ENCODE data around the gene METTL8. TPM values are rescaled to one million over a fixed set of nuclear protein-coding genes. Genes with fewer than 3 reads are reported as not detected.
"Not testable (repeated sequence)": the region's sequence is repeated elsewhere in the genome, so short reads cannot be mapped to it uniquely, and the experiment has no call there.

The METTL8 gene
- total RNA-seq, 1 experiment from 2014 or later: 25.7 TPM

DNA sequence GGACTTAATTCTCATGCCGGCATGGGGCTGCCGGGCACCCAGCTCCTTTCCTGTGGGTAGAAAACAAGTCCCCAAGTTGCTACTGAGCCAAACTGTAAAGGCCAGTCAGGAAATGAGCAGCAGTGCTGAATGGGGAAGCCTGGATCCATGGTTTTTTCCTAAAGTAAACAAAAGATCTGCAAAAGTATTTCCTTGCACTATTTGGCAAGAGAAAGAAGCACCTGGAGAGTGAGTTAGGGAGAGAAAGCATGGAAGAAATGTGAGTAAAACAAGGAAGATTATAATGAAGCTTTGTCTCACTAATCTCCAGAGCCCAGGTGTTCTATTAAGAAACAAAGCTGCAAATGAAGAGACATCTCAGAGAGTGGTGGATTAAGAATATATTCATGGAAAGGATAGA lies 117.6 kb downstream of the METTL8 start:
- Histone ChIP-seq H3K9me3 (peaks cover 17% of the 10 kb centered on the region; the same call in 1 of the 2 replicates), H3K27me3 (replicated peaks; ENCODE audit: control insufficient read depth, insufficient read depth, low read length) (no peaks in the 10 kb centered on the region), H3K4me1 (no peaks in the 10 kb centered on the region), H3K36me3 (ENCODE audit: control insufficient read depth, insufficient read depth, low read length) (no peaks in the 10 kb centered on the region), H3K4me3 (ENCODE audit: low read depth, low read length) (no peak overlapping the region)
- no peak overlapping the region for H3K27ac Mint-ChIP-seq (ENCODE audit: unreplicated experiment)
- BruUV-seq (replicated peaks): no TSS peak
- ChIA-PET POLR2A (no interaction called here), CTCF (no interaction called here)
- peaks cover 11% of the 10 kb centered on the region for H3K9me3 Mint-ChIP-seq (ENCODE audit: unreplicated experiment)
- TF ChIP-seq, protein P1, sequence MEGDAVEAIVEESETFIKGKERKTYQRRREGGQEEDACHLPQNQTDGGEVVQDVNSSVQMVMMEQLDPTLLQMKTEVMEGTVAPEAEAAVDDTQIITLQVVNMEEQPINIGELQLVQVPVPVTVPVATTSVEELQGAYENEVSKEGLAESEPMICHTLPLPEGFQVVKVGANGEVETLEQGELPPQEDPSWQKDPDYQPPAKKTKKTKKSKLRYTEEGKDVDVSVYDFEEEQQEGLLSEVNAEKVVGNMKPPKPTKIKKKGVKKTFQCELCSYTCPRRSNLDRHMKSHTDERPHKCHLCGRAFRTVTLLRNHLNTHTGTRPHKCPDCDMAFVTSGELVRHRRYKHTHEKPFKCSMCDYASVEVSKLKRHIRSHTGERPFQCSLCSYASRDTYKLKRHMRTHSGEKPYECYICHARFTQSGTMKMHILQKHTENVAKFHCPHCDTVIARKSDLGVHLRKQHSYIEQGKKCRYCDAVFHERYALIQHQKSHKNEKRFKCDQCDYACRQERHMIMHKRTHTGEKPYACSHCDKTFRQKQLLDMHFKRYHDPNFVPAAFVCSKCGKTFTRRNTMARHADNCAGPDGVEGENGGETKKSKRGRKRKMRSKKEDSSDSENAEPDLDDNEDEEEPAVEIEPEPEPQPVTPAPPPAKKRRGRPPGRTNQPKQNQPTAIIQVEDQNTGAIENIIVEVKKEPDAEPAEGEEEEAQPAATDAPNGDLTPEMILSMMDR (IDR thresholded peaks at IDR 0.05; ENCODE audit: insufficient read depth in 1 of 2, low read depth in 1 of 2, low read length in 1 of 2, severe bottlenecking in 1 of 2, unreplicated experiment in 1 of 2): no peak
- no peak for DNase-seq
- no peaks in the 10 kb centered on the region for H3K27me3 Mint-ChIP-seq (ENCODE audit: insufficient read depth, unreplicated experiment)
- intact Hi-C loops (cut with micrococcal nuclease; ENCODE audit: unreplicated experiment): no loop called here
- no peak overlapping the region for H3K4me3 Mint-ChIP-seq (ENCODE audit: unreplicated experiment)
- H3K36me3 Mint-ChIP-seq (ENCODE audit: insufficient read depth, unreplicated experiment): peaks cover 4% of the 10 kb centered on the region
- H3K4me1 Mint-ChIP-seq (ENCODE audit: low read depth, unreplicated experiment): no peaks in the 10 kb centered on the region

DNA sequence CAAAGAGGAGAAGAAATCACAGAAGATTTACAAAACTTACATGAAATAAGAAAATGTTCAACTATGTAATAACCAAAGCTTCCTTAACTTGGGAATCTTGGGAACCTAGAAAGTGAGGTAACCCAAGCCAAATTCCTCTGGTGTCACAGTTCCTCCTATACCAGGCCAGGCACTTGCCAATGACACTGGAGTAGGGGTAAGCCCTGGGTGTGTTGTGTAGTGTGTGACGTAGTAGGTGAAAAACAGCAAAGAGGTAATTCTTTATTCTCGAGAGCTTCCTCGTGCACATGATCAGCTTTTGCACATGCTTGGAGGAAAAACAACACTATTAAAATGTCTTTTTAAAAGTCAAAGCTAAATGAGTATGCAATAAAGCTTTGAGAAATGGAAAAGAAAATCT lies 118.0 kb downstream of the METTL8 start:
- ChIA-PET POLR2A (no interaction called here), CTCF (no interaction called here)
- peaks cover 17% of the 10 kb centered on the region; the same call in 1 of the 2 replicates for H3K9me3 ChIP-seq
- no peak overlapping the region for H3K27ac Mint-ChIP-seq (ENCODE audit: unreplicated experiment)
- DNase-seq: no peak
- H3K4me1 ChIP-seq: no peaks in the 10 kb centered on the region
- no peak overlapping the region for H3K4me3 ChIP-seq (ENCODE audit: low read depth, low read length)
- H3K36me3 Mint-ChIP-seq (ENCODE audit: insufficient read depth, unreplicated experiment): peaks cover 4% of the 10 kb centered on the region
- no peaks in the 10 kb centered on the region for H3K27me3 Mint-ChIP-seq (ENCODE audit: insufficient read depth, unreplicated experiment)
- H3K36me3 ChIP-seq (ENCODE audit: control insufficient read depth, insufficient read depth, low read length): no peaks in the 10 kb centered on the region
- H3K4me3 Mint-ChIP-seq (ENCODE audit: unreplicated experiment): no peak overlapping the region
- no peaks in the 10 kb centered on the region for H3K4me1 Mint-ChIP-seq (ENCODE audit: low read depth, unreplicated experiment)
- BruUV-seq (replicated peaks): no TSS peak
- intact Hi-C loops (cut with micrococcal nuclease; ENCODE audit: unreplicated experiment): no loop called here
- TF ChIP-seq, protein P1 (IDR thresholded peaks at IDR 0.05; ENCODE audit: insufficient read depth in 1 of 2, low read depth in 1 of 2, low read length in 1 of 2, severe bottlenecking in 1 of 2, unreplicated experiment in 1 of 2): no peak
- no peaks in the 10 kb centered on the region for H3K27me3 ChIP-seq (replicated peaks; ENCODE audit: control insufficient read depth, insufficient read depth, low read length)
- peaks cover 15% of the 10 kb centered on the region for H3K9me3 Mint-ChIP-seq (ENCODE audit: unreplicated experiment)

DNA sequence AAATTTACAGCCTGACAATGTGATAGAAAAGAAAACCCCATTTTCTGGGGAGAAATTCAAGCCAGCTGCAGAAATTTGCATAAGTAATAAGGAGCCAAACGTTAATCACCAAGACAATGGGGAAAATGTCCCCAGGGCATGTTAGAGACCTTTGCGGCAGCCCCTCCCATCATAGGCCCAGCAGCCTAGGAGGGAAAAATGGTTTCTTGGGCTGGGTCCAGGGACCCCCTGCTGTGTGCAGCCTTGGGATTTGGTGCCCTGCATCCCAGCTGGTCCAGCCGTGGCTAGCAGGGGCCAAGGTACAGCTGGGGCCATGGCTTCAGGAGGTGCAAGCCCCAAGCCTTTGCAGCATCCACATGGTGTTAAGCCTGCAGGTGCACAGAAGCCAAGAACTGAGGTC lies 121.6 kb downstream of the METTL8 start:
- peaks cover 19% of the 10 kb centered on the region for H3K9me3 Mint-ChIP-seq (ENCODE audit: unreplicated experiment)
- intact Hi-C loops (cut with micrococcal nuclease; ENCODE audit: unreplicated experiment); H3K27me3 ChIP-seq (replicated peaks; ENCODE audit: control insufficient read depth, insufficient read depth, low read length); H3K4me1 ChIP-seq; H3K36me3 Mint-ChIP-seq (ENCODE audit: insufficient read depth, unreplicated experiment); H3K4me3 Mint-ChIP-seq (ENCODE audit: unreplicated experiment); H3K36me3 ChIP-seq (ENCODE audit: control insufficient read depth, insufficient read depth, low read length); DNase-seq; CTCF ChIA-PET; H3K4me1 Mint-ChIP-seq (ENCODE audit: low read depth, unreplicated experiment); POLR2A ChIA-PET; H3K27ac Mint-ChIP-seq (ENCODE audit: unreplicated experiment); H3K4me3 ChIP-seq (ENCODE audit: low read depth, low read length); BruUV-seq (replicated peaks); H3K27me3 Mint-ChIP-seq (ENCODE audit: insufficient read depth, unreplicated experiment): not testable (repeated sequence)
- H3K9me3 ChIP-seq: peaks cover 17% of the 10 kb centered on the region; the same call in 1 of the 2 replicates

DNA sequence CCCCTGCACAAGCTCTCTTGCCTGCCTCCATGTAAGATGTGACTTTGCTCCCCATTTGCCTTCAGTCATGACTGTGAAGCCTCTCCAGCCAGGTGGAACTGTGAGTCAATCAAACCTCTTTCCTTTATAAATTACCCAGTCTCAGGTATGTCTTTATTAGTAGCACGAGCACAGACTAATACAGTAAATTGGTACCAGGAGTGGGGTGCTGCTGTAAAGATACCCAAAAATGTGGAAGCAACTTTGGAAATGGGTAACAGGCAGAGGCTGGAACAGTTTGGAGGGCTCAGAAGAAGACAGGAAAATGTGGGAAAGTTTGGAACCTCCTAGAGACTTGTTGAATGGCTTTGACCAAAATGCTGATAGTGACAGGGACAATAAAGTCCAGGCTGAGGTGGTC lies 122.2 kb downstream of the METTL8 start:
- H3K4me3 Mint-ChIP-seq (ENCODE audit: unreplicated experiment); H3K4me1 Mint-ChIP-seq (ENCODE audit: low read depth, unreplicated experiment); DNase-seq; H3K36me3 ChIP-seq (ENCODE audit: control insufficient read depth, insufficient read depth, low read length); BruUV-seq (replicated peaks); H3K27ac Mint-ChIP-seq (ENCODE audit: unreplicated experiment); CTCF ChIA-PET; H3K27me3 ChIP-seq (replicated peaks; ENCODE audit: control insufficient read depth, insufficient read depth, low read length); H3K4me1 ChIP-seq; POLR2A ChIA-PET; H3K27me3 Mint-ChIP-seq (ENCODE audit: insufficient read depth, unreplicated experiment); intact Hi-C loops (cut with micrococcal nuclease; ENCODE audit: unreplicated experiment); H3K4me3 ChIP-seq (ENCODE audit: low read depth, low read length); H3K36me3 Mint-ChIP-seq (ENCODE audit: insufficient read depth, unreplicated experiment): not testable (repeated sequence)
- H3K9me3 ChIP-seq: peaks cover 17% of the 10 kb centered on the region; the same call in 1 of the 2 replicates
- peaks cover 19% of the 10 kb centered on the region for H3K9me3 Mint-ChIP-seq (ENCODE audit: unreplicated experiment)
